NCI-H524 treated with DMSO at 0.1 percent for 48 hours (cell line): ENCODE data around the gene SLC34A2.
"Not testable (repeated sequence)": the region's sequence is repeated elsewhere in the genome, so short reads cannot be mapped to it uniquely, and the experiment has no call there.

Experiments
- DNase-seq: peaks from one replicate; lab custom pipeline; 2025; lab: John Stamatoyannopoulos, UW

The SLC34A2 gene

GRCh38 chr4:25654971-25655963 lies at the start of gene SLC34A2:
TSS of gene SLC34A2 (plus strand) at chr4:25655851. CDS start at chr4:25662501, 6,650 bp downstream.
- DNase-seq, result no peak

GRCh38 chr4:25608644-25609043 lies 47.0 kb upstream of the SLC34A2 start:
- DNase-seq, result no peak

GRCh38 chr4:25609976-25610375 lies 45.7 kb upstream of the SLC34A2 start:
- DNase-seq, result no peak

GRCh38 chr4:25613613-25614012 lies 42.0 kb upstream of the SLC34A2 start:
- DNase-seq, result not testable (repeated sequence)

GRCh38 chr4:25614807-25615206 lies 40.8 kb upstream of the SLC34A2 start:
- no peak for DNase-seq

GRCh38 chr4:25621027-25621930 lies 34.4 kb upstream of the SLC34A2 start:
- no peak for DNase-seq

- no peak for DNase-seq
Observed at GRCh38 chr4:25624616-25625015, 31.0 kb upstream of the SLC34A2 start.

- no peak for DNase-seq
Observed at GRCh38 chr4:25628451-25628850, 27.2 kb upstream of the SLC34A2 start.

GRCh38 chr4:25632135-25632534 lies 23.5 kb upstream of the SLC34A2 start:
- no peak for DNase-seq

- no peak for DNase-seq
Observed at GRCh38 chr4:25633541-25633940, 22.1 kb upstream of the SLC34A2 start.

- no peak for DNase-seq
Observed at GRCh38 chr4:25635501-25635900, 20.1 kb upstream of the SLC34A2 start.

GRCh38 chr4:25637581-25638220 lies 17.9 kb upstream of the SLC34A2 start:
- no peak for DNase-seq

GRCh38 chr4:25638221-25638601 lies 17.4 kb upstream of the SLC34A2 start:
- DNase-seq, result no peak

GRCh38 chr4:25638806-25639205 lies 16.8 kb upstream of the SLC34A2 start:
- no peak for DNase-seq

GRCh38 chr4:25650311-25650710 lies 5.3 kb upstream of the SLC34A2 start:
- no peak for DNase-seq

- no peak for DNase-seq
Observed at GRCh38 chr4:25651682-25652081, 4.0 kb upstream of the SLC34A2 start.

- DNase-seq, result no peak
Observed at GRCh38 chr4:25654031-25654970, 1.4 kb upstream of the SLC34A2 start.

- DNase-seq, result no peak
Observed at GRCh38 chr4:25656031-25656430, 380 bp downstream of the SLC34A2 start.

GRCh38 chr4:25658357-25658771 lies 2.7 kb downstream of the SLC34A2 start:
- no peak for DNase-seq

GRCh38 chr4:25658777-25659176 lies 3.1 kb downstream of the SLC34A2 start:
- no peak for DNase-seq

GRCh38 chr4:25661441-25661840 lies 5.8 kb downstream of the SLC34A2 start:
- not testable (repeated sequence) for DNase-seq
